T-helper 2 cell treated with Interferon-gamma antibody and Interleukin-4, amounts not matched to agents 5 μg/mL and 100 μg/mL, for 36 hours (primary cell): ENCODE results near the gene PLK3.
A peak's percentile ranks its signal among the peaks of the same experiment; 100 is the strongest.
"Not testable (repeated sequence)": the region's sequence is repeated elsewhere in the genome, so short reads cannot be mapped to it uniquely, and the experiment has no call there.

Source experiments
- DNase-seq: peaks from one replicate; pipeline ENCODE4 v3.0.0; 2021; ENCODE audit warnings: low spot score
- H3K27ac Mint-ChIP-seq: one replicate; pipeline ENCODE4 v1.8.0; 2021; ENCODE audit warnings: mild to moderate bottlenecking, mixed read lengths
- H3K27me3 Mint-ChIP-seq: one replicate; pipeline ENCODE4 v1.8.0; 2021; ENCODE audit warnings: low read depth, mixed read lengths
- H3K36me3 Mint-ChIP-seq: one replicate; pipeline ENCODE4 v1.8.0; 2021; ENCODE audit warnings: low read depth, mixed read lengths
- H3K4me1 Mint-ChIP-seq: one replicate; pipeline ENCODE4 v1.8.0; 2021; ENCODE audit warnings: low read depth, mixed read lengths
- H3K4me3 Mint-ChIP-seq: one replicate; pipeline ENCODE4 v1.8.0; 2022; ENCODE audit warnings: mild to moderate bottlenecking, moderate library complexity, mixed read lengths
- H3K9me3 Mint-ChIP-seq: one replicate; pipeline ENCODE4 v1.8.0; 2021; ENCODE audit warnings: mixed read lengths

The PLK3 gene

GRCh38 chr1:44835738-44836675 is 35.8 kb downstream of the PLK3 start:
- H3K4me1 Mint-ChIP-seq: peaks cover 11% of the 10 kb centered on the region
- H3K36me3 Mint-ChIP-seq: no peaks in the 10 kb centered on the region
- H3K27ac Mint-ChIP-seq: peak overlapping the region; percentile 4
- peak; percentile 72 for DNase-seq
- H3K9me3 Mint-ChIP-seq: no peaks in the 10 kb centered on the region
- H3K4me3 Mint-ChIP-seq: no peak overlapping the region
- H3K27me3 Mint-ChIP-seq: no peaks in the 10 kb centered on the region

- H3K9me3 Mint-ChIP-seq, DNase-seq, H3K4me3 Mint-ChIP-seq, H3K36me3 Mint-ChIP-seq, H3K27ac Mint-ChIP-seq: not testable (repeated sequence)
- peaks cover 11% of the 10 kb centered on the region for H3K4me1 Mint-ChIP-seq
- H3K27me3 Mint-ChIP-seq: peaks cover 17% of the 10 kb centered on the region
These were observed 38.1 kb downstream of the PLK3 start for GRCh38 chr1:44838294-44838693.

GRCh38 chr1:44839576-44839975 is 39.4 kb downstream of the PLK3 start:
- Mint-ChIP-seq H3K27me3 (peaks cover 24% of the 10 kb centered on the region), H3K4me1 (peaks cover 8% of the 10 kb centered on the region), H3K27ac (no peak overlapping the region), H3K9me3 (no peaks in the 10 kb centered on the region), H3K4me3 (no peak overlapping the region), H3K36me3 (peaks cover 5% of the 10 kb centered on the region)
- DNase-seq: no peak

- H3K9me3 Mint-ChIP-seq: no peaks in the 10 kb centered on the region
- H3K36me3 Mint-ChIP-seq: peaks cover 5% of the 10 kb centered on the region
- peaks cover 26% of the 10 kb centered on the region for H3K27me3 Mint-ChIP-seq
- DNase-seq: no peak
- no peak overlapping the region for H3K27ac Mint-ChIP-seq
- peak overlapping the region; percentile 43 for H3K4me3 Mint-ChIP-seq
- no peaks in the 10 kb centered on the region for H3K4me1 Mint-ChIP-seq
These were observed 42.3 kb downstream of the PLK3 start for GRCh38 chr1:44842486-44842861.

GRCh38 chr1:44842862-44843655 is 42.9 kb downstream of the PLK3 start, which contains the start of gene PTCH2:
TSS of gene PTCH2 (minus strand) at chr1:44843253. CDS start at chr1:44842932, 321 bp downstream.
- Mint-ChIP-seq H3K27me3 (peaks cover 26% of the 10 kb centered on the region), H3K9me3 (no peaks in the 10 kb centered on the region), H3K4me1 (no peaks in the 10 kb centered on the region), H3K36me3 (peaks cover 5% of the 10 kb centered on the region), H3K27ac (no peak within 1 kb of the TSS), H3K4me3 (peak within 1 kb of the TSS; percentile 43)
- DNase-seq: no peak

- H3K27me3 Mint-ChIP-seq: peaks cover 17% of the 10 kb centered on the region
- H3K27ac Mint-ChIP-seq: no peak overlapping the region
- peaks cover 5% of the 10 kb centered on the region for H3K36me3 Mint-ChIP-seq
- no peak overlapping the region for H3K4me3 Mint-ChIP-seq
- H3K4me1 Mint-ChIP-seq: no peaks in the 10 kb centered on the region
- DNase-seq: no peak
- no peaks in the 10 kb centered on the region for H3K9me3 Mint-ChIP-seq
These were observed 46.8 kb downstream of the PLK3 start for GRCh38 chr1:44846985-44847384.

- Mint-ChIP-seq H3K4me3 (no peak overlapping the region), H3K9me3 (no peaks in the 10 kb centered on the region), H3K36me3 (peaks cover 5% of the 10 kb centered on the region), H3K4me1 (no peaks in the 10 kb centered on the region), H3K27me3 (peaks cover 10% of the 10 kb centered on the region), H3K27ac (no peak overlapping the region)
- DNase-seq: no peak
These were observed 47.7 kb downstream of the PLK3 start for GRCh38 chr1:44847845-44848244.

- no peak overlapping the region for H3K27ac Mint-ChIP-seq
- peaks cover 7% of the 10 kb centered on the region for H3K36me3 Mint-ChIP-seq
- H3K27me3 Mint-ChIP-seq: peaks cover 10% of the 10 kb centered on the region
- no peaks in the 10 kb centered on the region for H3K9me3 Mint-ChIP-seq
- no peak overlapping the region for H3K4me3 Mint-ChIP-seq
- H3K4me1 Mint-ChIP-seq: no peaks in the 10 kb centered on the region
- no peak for DNase-seq
These were observed 48.4 kb downstream of the PLK3 start for GRCh38 chr1:44848456-44849181.

- peaks cover 2% of the 10 kb centered on the region for H3K27me3 Mint-ChIP-seq
These were observed 49.5 kb downstream of the PLK3 start for GRCh38 chr1:44849575-44850132.

GRCh38 chr1:44851308-44851707 is 51.1 kb downstream of the PLK3 start:
- no peak overlapping the region for H3K27ac Mint-ChIP-seq

More at GRCh38 chr1:44849575-44850132, 49.5 kb downstream of the PLK3 start:
- H3K36me3 Mint-ChIP-seq: peaks cover 5% of the 10 kb centered on the region
- no peak overlapping the region for H3K27ac Mint-ChIP-seq
- no peak for DNase-seq
- no peaks in the 10 kb centered on the region for H3K9me3 Mint-ChIP-seq
- no peak overlapping the region for H3K4me3 Mint-ChIP-seq
- H3K4me1 Mint-ChIP-seq: no peaks in the 10 kb centered on the region

GRCh38 chr1:44853201-44853600 is 53.0 kb downstream of the PLK3 start:
- DNase-seq: no peak
- H3K27ac Mint-ChIP-seq: no peak overlapping the region
- peaks cover 13% of the 10 kb centered on the region for H3K36me3 Mint-ChIP-seq
- no peak overlapping the region for H3K4me3 Mint-ChIP-seq
- no peaks in the 10 kb centered on the region for H3K27me3 Mint-ChIP-seq
- H3K4me1 Mint-ChIP-seq: no peaks in the 10 kb centered on the region
- no peaks in the 10 kb centered on the region for H3K9me3 Mint-ChIP-seq

More at GRCh38 chr1:44851308-44851707, 51.1 kb downstream of the PLK3 start:
- DNase-seq: no peak
- Mint-ChIP-seq H3K4me1 (no peaks in the 10 kb centered on the region), H3K4me3 (no peak overlapping the region), H3K27me3 (no peaks in the 10 kb centered on the region), H3K36me3 (peaks cover 9% of the 10 kb centered on the region), H3K9me3 (no peaks in the 10 kb centered on the region)

GRCh38 chr1:44854970-44855369 is 54.8 kb downstream of the PLK3 start:
- no peaks in the 10 kb centered on the region for H3K4me1 Mint-ChIP-seq
- no peaks in the 10 kb centered on the region for H3K27me3 Mint-ChIP-seq
- DNase-seq: no peak
- no peaks in the 10 kb centered on the region for H3K9me3 Mint-ChIP-seq
- H3K4me3 Mint-ChIP-seq: no peak overlapping the region
- peaks cover 13% of the 10 kb centered on the region for H3K36me3 Mint-ChIP-seq
- no peak overlapping the region for H3K27ac Mint-ChIP-seq
